ENCODE results near the gene PRRT1B.

Gene PRRT1B

DNA sequence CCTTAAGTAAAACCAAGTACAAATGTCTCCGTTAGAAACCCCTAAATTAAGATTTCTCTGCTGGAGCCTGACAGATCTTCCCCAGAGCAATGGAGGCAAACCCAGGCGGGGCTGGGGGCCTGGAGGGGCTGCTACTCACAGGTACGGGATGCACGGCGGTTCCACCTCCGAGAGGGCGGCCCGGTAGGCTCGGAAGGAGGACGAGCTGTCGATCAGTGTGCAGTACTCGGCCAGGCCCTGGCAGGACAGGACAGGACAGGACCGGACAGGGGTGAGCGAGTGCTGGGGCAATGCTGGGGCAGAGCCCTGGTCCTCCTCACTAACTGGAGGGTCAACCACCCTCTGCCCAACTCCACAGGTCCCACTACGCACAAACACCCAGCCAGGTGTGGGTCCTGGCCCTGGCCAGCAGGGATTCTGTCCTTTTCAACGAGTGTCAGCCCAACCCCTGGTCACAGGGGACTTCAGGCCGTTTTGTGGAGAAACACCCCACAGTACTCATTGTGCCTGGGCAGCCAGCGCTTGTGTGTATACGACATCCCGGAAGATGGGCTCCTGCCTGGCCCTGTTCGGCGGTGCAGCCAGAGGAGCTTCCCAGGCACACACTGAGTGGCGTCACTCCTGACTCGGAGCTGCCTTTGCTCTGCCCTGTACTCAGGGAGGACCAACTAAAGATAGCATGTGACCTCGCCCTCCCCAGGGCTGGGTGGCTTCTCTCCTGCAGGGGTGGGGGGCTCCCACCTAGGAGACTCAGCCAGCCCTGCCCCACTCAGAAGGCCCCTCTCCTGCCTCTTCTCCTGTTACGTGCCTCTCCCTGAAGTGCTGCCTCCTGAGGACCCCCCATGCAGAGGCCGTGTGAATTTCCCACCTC lies 37.4 kb downstream of the PRRT1B start:
- no peak for DNase-seq

GRCh38 chr9:131583337-131583645 lies 38.0 kb downstream of the PRRT1B start:
- no peak for DNase-seq

DNA sequence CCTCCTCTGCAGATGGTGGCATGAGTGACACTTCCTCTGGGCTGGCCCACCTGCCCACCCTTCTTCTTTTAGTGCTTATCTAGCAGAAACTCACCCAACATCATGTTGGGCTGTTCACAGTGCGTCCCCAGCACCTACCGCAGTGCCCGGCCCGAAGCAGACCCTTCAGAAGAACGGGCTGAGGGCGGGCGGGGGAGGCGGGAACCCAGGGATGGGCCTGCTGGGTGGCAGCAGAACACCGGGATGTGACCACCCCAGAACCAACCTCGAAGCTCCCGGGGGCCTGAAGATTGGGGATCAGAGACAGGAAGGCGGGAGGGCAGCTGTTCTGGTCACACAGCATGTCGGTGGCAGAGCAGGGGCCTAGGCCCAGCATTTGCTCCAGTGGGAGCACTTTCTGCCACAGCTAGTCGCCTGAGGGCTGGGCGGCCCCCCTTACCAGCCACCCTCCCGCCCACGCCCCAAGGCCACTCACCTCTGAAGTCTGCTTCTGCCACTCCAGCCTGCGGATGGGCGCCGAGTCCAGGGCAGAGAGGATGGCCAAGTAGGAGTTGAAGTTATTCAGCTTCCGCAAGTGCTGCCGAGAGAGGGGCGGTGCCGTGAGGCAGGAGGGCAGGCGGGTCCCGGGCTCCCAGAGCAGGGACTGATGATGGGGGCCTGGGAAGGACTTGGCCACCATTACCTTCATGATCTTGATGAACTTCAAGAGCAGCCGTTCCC lies 38.7 kb downstream of the PRRT1B start:
- DNase-seq, result no peak

DNA sequence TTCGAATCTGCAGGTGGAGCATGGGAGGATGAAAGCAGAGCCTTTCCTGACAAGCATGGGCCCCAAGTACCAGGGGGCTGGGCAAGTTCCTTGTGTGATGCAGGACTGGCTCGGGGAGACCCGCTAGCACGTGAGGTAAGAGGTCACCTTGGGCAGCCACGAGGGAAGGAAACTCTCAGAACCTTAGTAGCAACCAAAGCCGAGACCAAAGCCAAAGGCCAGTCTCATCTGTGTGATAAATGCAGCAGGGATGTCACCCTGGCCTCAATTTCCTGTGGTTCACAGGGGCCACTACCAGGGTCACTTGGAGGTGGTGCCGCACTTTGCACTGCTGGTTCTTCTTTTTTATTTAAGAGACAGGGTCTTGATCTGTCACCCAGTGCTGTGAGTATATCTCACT lies 39.5 kb downstream of the PRRT1B start:
- DNase-seq, result no peak

GRCh38 chr9:131585375-131585774 lies 40.1 kb downstream of the PRRT1B start:
- no peak for DNase-seq

DNA sequence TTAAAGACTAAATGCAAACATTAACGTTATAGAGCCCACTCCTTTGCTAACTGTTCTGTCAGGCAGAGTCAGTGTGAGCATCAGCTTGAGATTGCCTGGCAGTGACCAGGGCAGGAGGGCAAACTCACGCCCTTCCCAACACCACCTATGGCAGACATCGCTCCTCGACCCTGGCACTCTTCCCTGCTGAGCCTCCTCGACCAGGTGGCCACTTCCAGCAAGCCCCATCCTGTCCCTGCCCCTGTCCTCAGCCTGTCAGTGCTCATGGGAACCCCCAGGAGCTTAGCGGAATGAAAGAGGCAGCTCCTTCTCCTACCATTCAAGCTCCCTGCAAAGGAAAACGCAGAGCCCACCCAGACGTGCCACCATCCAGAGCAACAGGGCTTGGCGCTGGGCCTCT lies 42.0 kb downstream of the PRRT1B start:
- no peak for DNase-seq

- DNase-seq, result no peak
Observed at GRCh38 chr9:131587906-131588305, 42.6 kb downstream of the PRRT1B start.

GRCh38 chr9:131588396-131588795 lies 43.1 kb downstream of the PRRT1B start:
- DNase-seq, result no peak

- no peak for DNase-seq
Observed at GRCh38 chr9:131589124-131589711, 43.9 kb downstream of the PRRT1B start.

DNA sequence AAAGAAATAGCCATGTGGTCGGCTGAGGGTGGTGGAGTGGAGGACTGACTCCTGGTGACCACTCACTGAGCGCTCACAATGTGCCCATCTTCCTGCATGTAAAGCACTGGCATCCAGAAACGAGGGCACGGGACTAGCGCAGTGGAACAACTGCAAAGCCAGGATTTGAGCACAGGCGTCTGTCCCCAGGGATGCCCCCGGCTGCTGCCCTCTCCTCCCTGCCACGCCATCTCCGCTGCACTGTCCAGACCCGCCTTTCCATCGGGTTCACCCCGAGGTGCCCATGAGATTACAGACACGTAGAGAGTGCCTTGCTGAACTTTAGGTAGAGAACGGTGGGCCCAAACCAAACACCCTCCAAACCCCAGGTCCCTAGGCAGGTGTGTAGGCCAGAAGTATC lies 44.7 kb downstream of the PRRT1B start:
- DNase-seq, result no peak

GRCh38 chr9:131590449-131590848 lies 45.1 kb downstream of the PRRT1B start:
- no peak for DNase-seq

GRCh38 chr9:131590907-131591844 lies 45.9 kb downstream of the PRRT1B start:
- DNase-seq, result peak; percentile 81

DNA sequence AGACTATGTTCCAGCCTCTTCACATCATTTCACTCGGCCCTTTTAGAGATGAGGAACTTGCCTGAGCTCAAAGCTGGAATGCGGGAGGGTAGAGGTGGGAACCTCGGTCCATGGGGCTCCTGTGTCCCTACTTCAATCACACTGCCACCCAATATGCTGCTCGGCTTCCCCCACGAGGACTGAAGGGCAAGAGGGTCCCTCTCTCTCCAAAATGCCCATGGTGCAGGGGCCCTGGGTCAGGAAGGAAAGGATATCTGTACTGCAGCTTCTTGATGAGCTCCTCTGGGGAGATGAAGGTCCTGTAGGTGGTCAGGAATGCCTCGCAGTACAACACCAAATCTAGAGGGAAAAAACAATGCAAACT lies 46.5 kb downstream of the PRRT1B start:
- DNase-seq, result no peak

- DNase-seq, result no peak
Observed at GRCh38 chr9:131593091-131593820, 47.9 kb downstream of the PRRT1B start.

- no peak for DNase-seq
Observed at GRCh38 chr9:131593936-131594665, 48.8 kb downstream of the PRRT1B start.

- no peak for DNase-seq
Observed at GRCh38 chr9:131594906-131595665, 49.8 kb downstream of the PRRT1B start.

GRCh38 chr9:131595696-131596429 lies 50.5 kb downstream of the PRRT1B start:
- DNase-seq, result no peak

GRCh38 chr9:131596430-131596743 lies 51.1 kb downstream of the PRRT1B start:
- DNase-seq, result no peak

DNA sequence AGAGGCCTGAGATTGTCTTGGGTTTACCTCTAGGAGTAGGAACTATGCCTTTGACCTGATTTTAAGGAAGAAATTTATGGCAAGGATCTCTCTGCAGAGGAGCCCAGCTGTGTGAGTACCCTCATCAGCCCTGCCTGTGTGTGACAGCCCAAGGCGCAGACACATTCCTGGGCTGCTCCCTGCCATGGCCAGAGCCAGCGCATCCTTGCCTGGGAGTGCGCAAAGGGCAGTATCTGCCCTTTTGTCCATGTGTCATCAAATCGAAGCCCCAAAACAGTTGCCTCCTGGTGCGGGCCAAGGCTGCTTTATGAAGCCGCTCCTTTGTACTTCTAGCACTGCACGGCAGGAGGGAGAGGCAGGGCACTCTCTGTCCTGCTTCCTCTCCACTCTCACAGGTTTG lies 51.9 kb downstream of the PRRT1B start:
- DNase-seq, result no peak

- DNase-seq, result no peak
Observed at GRCh38 chr9:131598121-131598520, 52.8 kb downstream of the PRRT1B start.
